Measurements from ENCODE around the gene PUS10. TPM values are rescaled to one million over a fixed set of nuclear protein-coding genes. Genes with fewer than 3 reads are reported as not detected.
"Not testable (repeated sequence)": the region's sequence is repeated elsewhere in the genome, so short reads cannot be mapped to it uniquely, and the experiment has no call there.

Gene PUS10
- total RNA-seq, 1 donor from 2014 or later = 5.4 TPM

- no peak for DNase-seq (ENCODE audit: low read depth in 2 of 2)
These were observed 83.8 kb downstream of the PUS10 start for GRCh38 chr2:60934165-60934722.

DNA sequence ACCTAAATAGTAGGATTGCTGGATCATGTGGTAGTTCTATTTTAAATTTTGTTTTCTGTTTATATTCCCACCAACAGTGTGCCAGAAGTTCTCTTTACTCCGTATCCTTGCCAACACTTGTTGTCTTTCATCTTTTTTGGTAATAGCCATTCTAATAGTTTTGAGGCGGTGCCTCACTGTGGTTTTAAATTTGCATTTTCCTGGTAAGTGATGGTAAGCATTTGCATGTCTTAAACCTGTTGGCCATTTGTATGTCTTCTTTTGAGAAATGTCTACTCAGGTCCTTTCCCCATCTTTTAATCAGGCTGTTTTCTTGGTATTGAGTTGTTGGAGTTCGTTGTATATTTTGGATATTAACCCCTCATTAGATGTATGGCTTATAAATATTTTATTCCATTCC, 85.1 kb downstream of the PUS10 start:
- no peak for DNase-seq (ENCODE audit: low read depth in 2 of 2)

- DNase-seq (ENCODE audit: low read depth in 2 of 2) = not testable (repeated sequence)
These were observed 86.0 kb downstream of the PUS10 start for GRCh38 chr2:60932061-60932460.

DNA sequence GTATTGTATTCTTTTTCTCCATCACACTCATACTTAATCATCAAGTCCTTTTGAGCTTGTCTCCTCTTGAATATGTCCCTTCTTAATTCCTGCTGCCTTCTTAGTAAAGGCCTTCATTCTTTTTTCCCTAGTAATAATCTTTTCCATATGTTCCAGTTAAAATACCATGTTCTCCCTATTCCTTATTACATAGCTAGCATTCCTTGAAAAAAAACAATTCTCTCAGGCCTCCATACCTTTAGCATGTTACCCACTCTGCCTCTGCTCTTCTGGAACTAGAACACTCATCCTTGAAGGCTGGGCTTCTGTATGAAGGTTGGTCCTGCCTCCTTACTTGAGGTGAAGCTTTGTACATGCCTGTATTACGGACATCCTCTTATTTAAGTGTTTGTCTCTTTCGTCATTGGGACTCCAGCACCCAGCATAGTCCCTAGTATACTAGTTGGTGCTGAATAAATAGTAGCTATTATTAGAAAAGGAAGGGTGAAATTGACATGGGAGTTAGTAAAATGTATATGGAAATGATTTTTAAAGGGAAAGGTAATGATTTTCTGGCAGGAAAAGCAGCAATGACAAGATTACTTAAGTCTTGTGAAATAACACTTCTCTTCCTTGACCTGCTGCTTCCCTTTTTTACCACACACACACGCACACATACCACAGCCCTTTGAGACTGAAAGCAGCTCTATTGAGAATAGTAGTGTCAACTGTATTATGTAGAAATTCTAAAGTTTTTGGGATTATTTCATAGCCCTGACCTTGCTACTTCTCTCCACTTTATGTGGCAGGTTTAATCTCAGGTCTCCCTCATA, 91.1 kb downstream of the PUS10 start:
- no peak for DNase-seq (ENCODE audit: low read depth in 2 of 2)

DNA sequence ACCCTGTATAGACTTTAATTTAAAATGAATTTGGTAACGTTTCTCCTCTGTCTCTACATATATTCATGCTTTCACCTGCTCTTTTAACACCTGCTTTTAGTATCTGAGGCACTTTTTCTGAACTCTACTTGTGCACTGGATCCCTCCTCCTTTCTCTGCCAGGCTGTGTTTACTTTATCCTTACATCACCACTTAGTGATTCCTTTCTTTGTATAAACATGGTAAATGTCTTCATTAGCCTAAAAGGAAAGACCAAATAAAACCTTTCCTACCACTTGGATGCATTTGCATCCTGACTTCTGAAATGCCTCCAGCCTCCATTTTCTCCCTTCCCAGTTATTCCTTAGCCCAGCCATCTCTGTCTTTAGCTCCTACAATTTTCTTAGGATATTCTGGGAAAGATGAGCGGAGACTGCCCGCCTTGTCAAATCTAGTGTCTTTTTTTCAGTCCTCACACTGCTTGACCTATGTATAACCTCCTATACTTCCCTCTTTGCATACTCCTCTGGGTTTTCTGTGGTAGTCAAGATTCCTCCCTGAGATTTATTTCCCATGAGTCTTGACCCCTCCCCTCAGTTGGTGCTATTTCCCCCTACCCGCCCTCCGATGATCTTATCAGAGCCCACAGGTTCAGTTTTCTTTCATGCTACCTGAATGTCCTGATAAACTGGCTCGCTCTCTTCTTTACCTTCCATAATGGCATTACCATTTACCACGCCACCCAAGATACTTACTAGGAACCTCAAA, 91.9 kb downstream of the PUS10 start:
- no peak for DNase-seq (ENCODE audit: low read depth in 2 of 2)

DNA sequence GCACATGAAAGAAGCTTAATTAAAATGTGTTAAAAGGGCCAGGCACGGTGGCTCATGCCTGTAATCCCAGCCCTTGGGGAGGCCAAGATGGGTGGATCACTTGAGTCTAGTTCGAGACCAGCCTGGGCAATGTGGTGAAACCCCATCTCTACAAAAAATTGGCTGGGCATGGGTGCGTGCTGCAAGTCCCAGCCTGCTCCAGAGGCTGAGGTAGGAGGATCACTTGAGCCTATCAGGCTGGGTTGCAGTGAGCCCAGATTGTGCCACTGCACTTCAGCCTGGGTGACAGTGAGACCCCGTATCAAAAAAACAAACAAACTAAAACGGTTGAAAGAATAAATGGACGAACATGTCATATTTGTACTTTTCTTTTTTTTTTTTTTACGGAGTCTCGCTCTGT, 110.7 kb downstream of the PUS10 start:
- DNase-seq (ENCODE audit: low read depth in 2 of 2) = no peak

- no peak for DNase-seq (ENCODE audit: low read depth in 2 of 2)
These were observed 111.7 kb downstream of the PUS10 start for GRCh38 chr2:60906395-60906794.

DNA sequence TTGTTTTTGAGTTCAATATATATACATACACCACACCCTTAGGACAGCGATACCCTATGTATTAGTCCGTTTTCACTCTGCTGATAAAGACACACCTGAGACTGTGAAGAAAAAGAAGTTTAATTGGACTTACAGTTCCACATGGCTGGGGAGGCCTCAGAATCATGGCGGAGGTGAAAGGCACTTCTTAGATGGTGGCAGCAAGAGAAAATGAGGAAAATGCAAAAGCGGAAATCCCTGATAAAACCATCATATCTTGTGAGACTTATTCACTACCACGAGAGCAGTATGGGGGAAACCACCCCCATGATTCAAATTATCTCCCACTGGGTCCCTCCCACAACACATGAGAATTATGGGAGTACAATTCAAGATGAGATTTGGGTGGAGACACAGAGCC, 112.2 kb downstream of the PUS10 start:
- DNase-seq (ENCODE audit: low read depth in 2 of 2) = not testable (repeated sequence)

- not testable (repeated sequence) for DNase-seq (ENCODE audit: low read depth in 2 of 2)
These were observed 116.8 kb downstream of the PUS10 start for GRCh38 chr2:60901296-60901695.

GRCh38 chr2:60899892-60900249, 118.2 kb downstream of the PUS10 start:
- DNase-seq (ENCODE audit: low read depth in 2 of 2) = no peak

DNA sequence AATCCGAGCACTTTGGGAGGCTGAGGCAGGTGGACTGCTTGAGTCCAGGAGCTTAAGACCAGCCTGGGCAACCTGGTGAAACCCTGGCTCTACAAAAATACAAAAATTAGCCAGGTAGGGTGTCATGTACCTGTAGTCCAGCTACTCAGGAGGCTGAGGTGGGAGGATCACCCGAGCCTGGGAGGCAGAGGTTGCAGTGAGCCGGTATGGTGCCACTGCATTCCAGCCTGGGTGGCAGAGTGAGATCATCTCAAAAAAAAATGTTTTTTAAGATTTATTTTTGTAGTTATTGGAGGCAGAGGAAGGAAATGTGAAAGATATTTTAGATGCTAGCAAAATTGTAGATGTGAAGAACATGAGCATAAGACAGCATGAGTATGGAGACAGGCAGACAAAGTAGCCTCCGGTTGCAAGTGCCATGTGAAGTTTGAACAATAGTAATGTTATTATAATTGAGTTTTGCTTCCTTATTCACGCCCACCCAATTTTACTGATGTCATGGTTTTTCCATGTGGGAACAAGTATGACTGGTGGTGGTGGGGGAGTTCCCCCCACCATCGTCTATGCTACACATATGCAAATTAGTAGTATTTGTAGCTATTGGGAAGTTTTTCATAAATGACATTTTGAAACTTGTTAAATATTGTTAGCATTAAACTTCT, 118.7 kb downstream of the PUS10 start:
- peak; percentile 48 to 54 for DNase-seq (ENCODE audit: low read depth in 2 of 2)

- no peak for DNase-seq (ENCODE audit: low read depth in 2 of 2)
These were observed 119.5 kb downstream of the PUS10 start for GRCh38 chr2:60898567-60898966.

Other genes with a start within 250 kb of the PUS10 start
- 8.6 and 23.3 TPM in 2 replicates for gene REL, start 136.7 kb downstream of the PUS10 start, total RNA-seq
- gene PEX13, start 535 bp downstream of the PUS10 start, total RNA-seq = 37.9 and 41.1 TPM in 2 replicates
- 8.7 and 11.0 TPM in 2 replicates for gene SANBR, start 47.6 kb upstream of the PUS10 start, total RNA-seq
- gene C2orf74, start 143.9 kb upstream of the PUS10 start, total RNA-seq = 3.2 and 5.9 TPM in 2 replicates